DND-41 (cell line): ENCODE results near the gene TMUB2.
"Not testable (repeated sequence)": the region's sequence is repeated elsewhere in the genome, so short reads cannot be mapped to it uniquely, and the experiment has no call there.

Experiments
- CTCF ChIP-seq: IDR thresholded peaks from 2 replicates; pipeline ENCODE4 v1.5.1; 2012; ENCODE audit warnings: borderline replicate concordance, low read length, moderate library complexity, mild to moderate bottlenecking; ENCODE audit not compliant: poor library complexity, severe bottlenecking; ENCODE audit errors: extremely low read depth
- EZH2 ChIP-seq: IDR thresholded peaks from 3 replicates; pipeline ENCODE4 v1.6.1; 2012; ENCODE audit warnings: borderline replicate concordance, low read depth, mild to moderate bottlenecking, moderate library complexity, low read length, inconsistent platforms; ENCODE audit not compliant: severe bottlenecking

DNA sequence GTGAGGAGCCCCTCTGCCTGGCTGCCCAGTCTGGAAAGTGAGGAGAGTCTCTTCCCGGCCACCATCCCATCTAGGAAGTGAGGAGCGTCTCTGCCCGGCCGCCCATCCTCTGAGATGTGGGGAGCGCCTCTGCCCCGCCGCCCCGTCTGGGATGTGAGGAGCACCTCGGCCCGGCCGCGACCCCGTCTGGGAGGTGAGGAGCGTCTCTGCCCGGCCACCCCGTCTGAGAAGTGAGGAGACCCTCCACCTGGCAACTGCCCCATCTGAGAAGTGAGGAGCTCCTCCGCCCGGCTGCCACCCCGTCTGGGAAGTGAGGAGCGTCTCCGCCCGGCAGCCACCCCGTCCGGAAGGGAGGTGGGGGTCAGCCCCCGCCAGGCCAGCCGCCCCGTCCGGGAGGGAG is 51.1 kb downstream of the TMUB2 start:
- TF ChIP-seq CTCF, EZH2: not testable (repeated sequence)
